GM21447 (cell line): ENCODE results near the gene RAB36.

Experiments
- ATAC-seq: cut with Tn5 transposase; IDR thresholded peaks from one replicate; pipeline ENCODE4 v1.9.1; 2021; ENCODE audit not compliant: unreplicated experiment

The RAB36 gene

GRCh38 chr22:23180893-23181720, 35.8 kb downstream of the RAB36 start:
- no peak for ATAC-seq

- no peak for ATAC-seq
Observed at GRCh38 chr22:23181721-23182308, 36.5 kb downstream of the RAB36 start.

DNA sequence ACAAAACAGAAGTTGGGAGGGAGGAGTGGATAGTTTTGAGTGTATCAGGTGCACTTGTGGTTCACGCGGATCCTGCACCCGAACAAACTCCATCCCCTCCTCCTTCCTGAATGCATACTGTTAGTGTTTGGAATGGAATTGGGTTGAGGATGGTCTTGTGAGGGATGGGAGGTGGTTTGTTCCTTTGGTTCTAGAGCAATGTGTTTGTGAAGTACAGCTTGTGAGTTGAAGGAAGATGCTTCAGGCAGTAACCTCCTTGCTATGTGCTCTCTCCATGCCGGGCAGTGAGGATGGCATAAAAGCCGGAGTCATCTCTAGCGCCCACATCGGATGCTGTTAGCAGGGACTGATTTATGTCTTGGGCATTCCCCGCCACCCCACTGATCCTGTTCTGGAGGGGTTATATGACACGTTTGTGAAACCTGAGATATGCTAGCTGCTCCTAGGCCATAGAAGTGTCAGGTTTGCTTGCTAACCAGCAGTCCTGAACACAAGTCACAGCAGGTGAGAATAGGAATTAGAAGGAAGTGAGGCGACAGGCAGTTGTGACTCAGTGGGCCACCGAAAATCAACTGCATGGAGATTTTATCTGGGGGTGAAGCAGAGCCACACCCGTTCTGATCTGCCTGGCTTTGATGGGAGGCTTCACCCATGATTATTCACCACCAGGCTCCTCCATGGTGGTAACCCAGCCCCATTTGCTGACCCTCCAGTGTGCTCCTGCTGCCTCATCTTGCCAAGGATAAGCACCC, 37.2 kb downstream of the RAB36 start:
- ATAC-seq = no peak

DNA sequence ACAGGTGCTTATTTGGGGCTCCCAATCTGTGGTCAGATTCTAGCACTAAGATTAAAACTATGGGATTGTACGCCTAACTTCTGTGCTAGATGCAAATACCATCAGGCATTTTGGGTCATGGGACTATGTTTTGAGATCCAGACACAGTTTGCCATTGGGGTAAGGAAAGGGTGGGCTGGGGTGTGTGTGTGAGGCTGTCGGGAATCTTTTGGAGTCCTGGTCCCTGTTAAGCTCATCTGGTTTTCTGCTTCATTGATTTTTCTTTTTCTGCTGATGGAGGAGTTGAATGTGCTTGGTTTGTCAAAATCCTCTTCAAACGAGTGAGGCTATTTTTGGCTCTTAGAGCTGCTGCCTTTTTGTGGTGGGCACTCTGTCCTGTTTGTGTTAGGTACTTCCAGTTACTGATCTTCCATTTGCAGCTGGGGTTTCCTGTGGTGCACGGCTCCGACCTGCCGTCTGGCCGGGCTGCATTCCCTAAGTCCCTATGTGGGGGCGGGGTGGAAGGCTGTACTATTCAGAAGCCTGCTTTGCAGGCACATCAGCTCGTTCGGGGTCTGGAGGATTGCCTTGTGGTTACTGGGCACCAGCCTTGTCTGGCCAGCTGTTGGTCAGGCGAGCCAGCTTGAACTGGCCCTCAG, 37.9 kb downstream of the RAB36 start:
- no peak for ATAC-seq

- no peak for ATAC-seq
Observed at GRCh38 chr22:23184100-23184763, 39.0 kb downstream of the RAB36 start.

GRCh38 chr22:23184764-23185113, 39.5 kb downstream of the RAB36 start:
- ATAC-seq = no peak

- no peak for ATAC-seq
Observed at GRCh38 chr22:23187211-23187610, 41.9 kb downstream of the RAB36 start.

DNA sequence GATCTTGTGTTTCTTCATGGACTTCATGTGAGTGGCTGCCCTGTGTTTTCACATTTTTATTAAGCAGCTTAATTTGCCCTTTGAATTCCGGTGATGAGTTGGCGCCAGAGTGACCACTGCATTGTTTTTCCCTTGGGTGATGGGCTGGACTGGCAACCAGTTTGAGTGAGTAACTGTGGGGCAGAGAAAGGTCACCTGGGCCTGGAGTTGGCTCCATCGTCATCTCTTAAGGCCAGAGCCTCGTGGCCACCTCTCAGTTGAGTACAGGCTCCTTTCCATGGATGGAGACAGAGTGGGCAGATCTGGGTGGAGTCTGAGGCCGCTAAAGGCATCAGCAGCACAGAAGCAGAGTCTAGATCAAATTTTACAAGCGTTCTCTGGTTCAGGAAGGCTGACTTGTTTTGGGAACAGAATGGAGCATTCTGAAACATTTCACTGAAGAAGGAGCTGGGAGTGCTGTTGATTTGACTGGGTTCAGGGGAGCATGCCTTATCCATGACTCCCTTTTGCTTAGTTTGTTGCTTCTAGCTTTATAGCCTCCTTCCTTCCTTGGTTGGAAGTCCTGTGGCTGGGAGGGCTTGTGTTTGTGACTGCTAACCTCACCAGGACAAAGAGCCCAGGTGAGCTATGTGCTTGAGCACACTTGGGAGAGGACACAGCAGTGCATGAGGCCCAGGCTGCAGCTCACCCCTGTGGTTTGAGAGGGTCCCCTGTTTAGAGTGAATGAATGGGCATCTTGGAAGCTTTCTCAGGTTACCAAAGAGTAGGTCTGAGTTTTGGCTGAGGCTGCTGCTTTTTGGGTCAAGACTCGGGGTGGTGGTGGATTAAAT, 42.8 kb downstream of the RAB36 start:
- ATAC-seq = no peak

GRCh38 chr22:23190526-23190925, 45.2 kb downstream of the RAB36 start:
- no peak for ATAC-seq

GRCh38 chr22:23192133-23192532, 46.9 kb downstream of the RAB36 start:
- ATAC-seq = no peak

- no peak for ATAC-seq
Observed at GRCh38 chr22:23192558-23192957, 47.3 kb downstream of the RAB36 start.

- no peak for ATAC-seq
Observed at GRCh38 chr22:23193196-23193827, 48.0 kb downstream of the RAB36 start.

GRCh38 chr22:23193882-23194281, 48.6 kb downstream of the RAB36 start:
- ATAC-seq = no peak

DNA sequence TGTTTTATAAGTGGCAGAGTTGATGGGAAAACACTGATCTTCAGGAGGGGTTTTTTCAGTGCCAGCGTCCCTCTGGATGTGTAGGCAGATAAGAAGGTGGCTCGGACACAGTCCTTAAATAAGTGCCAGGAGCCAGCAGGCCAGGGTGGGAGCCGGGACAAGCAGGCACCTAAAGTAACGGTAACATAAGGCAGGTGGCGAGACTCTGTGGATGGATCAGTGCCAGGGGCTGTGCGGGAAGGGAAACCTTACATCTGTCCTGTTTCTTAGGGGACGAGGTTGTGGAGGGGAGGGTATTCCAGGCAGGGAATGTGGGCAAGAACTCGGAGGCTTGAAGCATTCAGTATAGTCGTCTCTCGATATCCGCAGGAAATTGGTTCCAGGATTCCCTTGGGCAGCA, 50.9 kb downstream of the RAB36 start:
- no peak for ATAC-seq

DNA sequence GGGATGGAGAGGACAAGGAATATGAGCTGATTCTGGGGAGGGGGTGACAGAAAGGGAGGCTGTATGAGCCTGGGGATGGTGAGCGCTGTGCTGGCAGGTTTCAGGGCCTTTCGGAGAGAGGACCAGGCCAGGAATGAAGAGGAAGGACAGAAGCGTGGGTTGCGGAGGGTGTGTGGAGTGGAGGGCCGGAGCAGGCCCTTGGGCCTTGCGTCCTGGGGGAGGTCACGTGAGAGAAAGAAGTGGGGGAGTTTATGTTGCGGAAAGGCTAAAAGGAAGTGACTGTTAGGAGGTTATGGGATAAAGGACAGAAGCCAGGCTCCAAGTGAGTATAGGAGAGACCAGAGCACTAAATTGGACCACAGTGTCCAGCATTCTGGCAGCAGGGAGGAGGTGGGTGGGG, 52.6 kb downstream of the RAB36 start:
- no peak for ATAC-seq

DNA sequence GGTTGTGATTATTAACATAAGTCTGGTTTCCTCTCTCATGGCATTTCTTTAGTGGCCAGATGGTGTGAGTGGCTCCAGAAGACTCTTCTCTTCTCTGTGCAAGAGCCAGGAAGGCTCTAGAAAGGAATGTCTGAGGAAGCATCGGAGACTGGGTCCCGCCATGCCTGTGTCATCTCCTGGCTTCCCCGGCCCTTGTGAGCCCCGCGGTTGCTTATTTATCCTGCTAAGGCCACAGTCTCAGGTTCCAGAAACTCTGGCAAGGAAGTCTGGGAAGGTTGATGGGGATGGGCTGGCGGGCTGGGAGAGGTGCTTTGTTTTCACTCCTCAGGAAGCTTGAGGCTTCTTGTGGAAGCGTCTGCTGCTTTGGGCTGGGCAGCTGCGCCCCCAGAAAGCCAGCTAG, 53.9 kb downstream of the RAB36 start:
- ATAC-seq = no peak

- no peak for ATAC-seq
Observed at GRCh38 chr22:23200898-23201297, 55.6 kb downstream of the RAB36 start.

GRCh38 chr22:23202812-23203451, 57.7 kb downstream of the RAB36 start:
- no peak for ATAC-seq

DNA sequence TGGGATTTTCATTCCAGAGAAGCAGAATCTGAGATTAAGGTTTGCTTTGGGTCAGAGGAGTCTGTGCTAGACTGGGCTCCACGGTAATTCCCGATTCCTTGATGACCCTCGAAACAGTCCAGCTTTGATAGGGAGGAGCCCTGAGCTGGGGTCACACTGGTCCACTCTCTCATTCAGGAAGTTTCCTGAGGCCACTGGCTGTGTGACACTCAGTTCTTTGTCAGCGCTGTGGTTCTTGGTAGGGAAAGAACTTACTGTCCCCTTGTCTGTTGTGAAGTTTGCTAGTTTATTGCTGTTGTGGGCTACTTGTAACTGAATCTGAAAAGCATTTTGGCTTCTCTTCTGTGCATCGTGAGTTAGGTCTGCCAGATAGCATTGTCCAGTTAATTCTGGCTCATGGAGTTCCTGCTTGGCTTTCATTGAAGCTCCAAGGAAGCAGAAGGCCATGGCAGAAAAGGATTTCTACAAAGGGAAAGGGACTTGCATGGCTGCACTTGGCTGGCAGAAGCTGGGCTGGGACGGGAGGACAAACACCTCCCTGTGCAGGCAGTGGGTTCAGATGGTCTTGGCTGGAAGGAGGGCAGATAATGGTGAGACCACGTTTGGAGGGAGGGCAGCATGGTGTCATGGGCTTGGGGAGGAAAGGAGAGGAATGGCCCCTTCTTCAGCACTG, 58.3 kb downstream of the RAB36 start:
- no peak for ATAC-seq
